Activated CD8-positive, alpha-beta memory T cell treated with anti-CD3 and anti-CD28 coated beads for 24 hours (primary cell): ENCODE results near the gene HSPG2.
"Not testable (repeated sequence)": the region's sequence is repeated elsewhere in the genome, so short reads cannot be mapped to it uniquely, and the experiment has no call there.

Source experiments
- DNase-seq: peaks from one replicate; pipeline ENCODE4 v3.0.0-alpha.2; 2020

Gene HSPG2

DNA sequence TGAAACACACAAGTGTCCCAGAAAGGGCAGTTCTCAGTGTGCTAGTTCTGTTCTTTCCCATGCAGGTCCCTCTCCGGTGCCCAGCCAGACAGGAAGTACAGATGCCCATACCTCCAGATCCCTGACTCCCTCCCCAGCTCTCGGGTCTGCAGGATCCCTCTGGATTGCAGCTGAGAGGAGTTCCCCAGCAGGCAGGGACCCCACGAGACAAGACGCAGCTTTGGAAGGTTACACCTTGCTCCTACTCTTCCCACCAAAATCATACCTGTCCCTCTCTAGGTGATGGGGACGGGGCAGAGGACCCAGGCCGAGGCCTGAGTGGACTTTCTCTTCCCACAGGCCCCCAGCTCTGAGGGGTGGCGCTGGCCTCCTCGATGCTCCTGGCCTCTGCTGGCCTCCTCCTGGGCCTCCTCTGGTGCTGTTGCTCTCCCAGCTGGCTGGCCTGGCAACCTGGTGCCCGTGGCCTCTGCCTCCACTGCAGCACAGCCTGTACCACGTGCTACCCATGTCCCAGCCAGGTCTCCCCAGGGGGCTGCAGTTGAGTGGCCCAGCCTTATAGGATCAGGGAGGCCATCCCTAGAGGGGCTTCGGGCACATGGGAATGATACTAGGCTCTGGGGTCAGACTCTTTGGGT lies 115.6 kb downstream of the HSPG2 start:
- no peak for DNase-seq

GRCh38 chr1:21820597-21821232 lies 116.4 kb downstream of the HSPG2 start:
- no peak for DNase-seq

DNA sequence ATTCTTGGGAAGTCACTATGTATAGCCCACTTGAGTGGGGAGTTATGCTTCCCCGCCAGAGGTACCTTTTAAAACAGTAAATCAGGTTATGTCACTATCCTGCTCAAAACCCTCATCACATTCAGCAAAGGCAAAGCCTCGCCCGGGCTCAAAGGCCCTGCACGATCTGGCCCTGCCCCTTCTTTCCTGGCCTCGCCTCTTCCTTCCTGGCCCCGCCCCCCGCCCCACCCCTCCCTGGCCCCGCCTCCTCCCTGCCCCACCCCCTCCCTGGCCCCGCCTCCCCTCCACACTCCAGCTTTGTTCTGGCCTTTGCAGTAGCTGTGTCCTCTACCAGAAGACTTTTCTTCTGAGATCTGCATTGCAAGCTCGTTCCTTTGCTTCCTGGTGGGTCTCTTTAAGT lies 118.5 kb downstream of the HSPG2 start:
- DNase-seq = peak; percentile 61

GRCh38 chr1:21816602-21817302 lies 120.4 kb downstream of the HSPG2 start:
- DNase-seq = no peak

GRCh38 chr1:21815724-21816321 lies 121.3 kb downstream of the HSPG2 start:
- DNase-seq = no peak

GRCh38 chr1:21814981-21815582 lies 122.0 kb downstream of the HSPG2 start:
- no peak for DNase-seq

DNA sequence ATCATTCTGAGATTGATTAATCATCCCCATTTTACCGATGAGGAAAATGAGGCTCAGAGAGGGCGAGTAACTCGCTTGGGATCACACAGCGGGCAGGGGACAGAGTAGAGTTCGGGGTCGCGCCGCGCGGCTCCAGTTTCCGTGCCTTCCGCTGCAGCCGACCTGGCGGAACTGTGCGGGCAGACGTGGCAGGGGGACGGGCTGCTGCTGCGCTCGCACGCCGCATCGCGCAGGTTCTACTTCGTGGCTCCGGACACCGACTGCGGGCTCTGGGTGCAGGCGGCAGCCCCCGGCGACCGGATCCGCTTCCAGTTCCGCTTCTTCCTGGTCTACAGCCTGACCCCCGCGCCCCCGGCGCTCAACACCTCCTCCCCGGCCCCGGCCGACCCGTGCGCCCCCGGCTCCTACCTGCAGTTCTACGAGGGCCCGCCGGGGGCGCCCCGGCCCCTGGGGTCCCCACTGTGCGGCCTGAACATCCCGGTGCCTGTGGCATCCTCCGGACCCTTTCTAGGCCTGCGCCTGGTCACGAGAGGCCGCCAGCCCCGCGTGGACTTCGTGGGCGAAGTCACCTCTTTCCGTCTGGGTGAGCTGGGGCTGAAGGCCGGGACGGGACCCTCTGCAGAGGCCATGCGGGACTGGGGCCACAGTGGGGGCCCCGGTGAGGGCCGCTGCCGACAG lies 122.7 kb downstream of the HSPG2 start:
- peak; percentile 74 for DNase-seq

- DNase-seq = no peak
Observed at GRCh38 chr1:21813542-21813941, 123.6 kb downstream of the HSPG2 start.

GRCh38 chr1:21811875-21812305 lies 125.2 kb downstream of the HSPG2 start, which contains the start of gene LDLRAD2:
LDLRAD2 (plus strand) TSS chr1:21812265; CDS start chr1:21812452, 187 bp downstream.
- DNase-seq = no peak

DNA sequence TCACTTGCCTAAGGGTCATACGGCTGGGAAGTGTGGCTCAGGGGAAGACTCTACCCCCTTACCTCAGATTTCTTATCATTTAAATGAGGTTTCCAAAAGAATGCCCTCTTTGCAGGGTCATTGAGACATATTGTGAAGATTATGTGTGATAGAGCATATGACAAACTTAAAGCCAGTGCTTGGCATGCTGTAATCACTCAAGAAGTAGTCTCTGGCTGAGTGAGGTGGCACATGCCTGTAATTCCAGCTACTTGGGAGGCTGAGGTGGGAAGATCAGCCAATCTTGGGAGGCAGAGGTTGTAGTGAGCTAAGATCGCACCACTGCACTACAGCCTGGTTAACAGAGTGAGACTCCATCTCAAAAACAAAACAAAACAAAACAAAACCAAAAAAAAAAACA lies 132.6 kb downstream of the HSPG2 start:
- DNase-seq = no peak

- DNase-seq = no peak
Observed at GRCh38 chr1:21801100-21801499, 136.0 kb downstream of the HSPG2 start.

GRCh38 chr1:21799730-21800129 lies 137.4 kb downstream of the HSPG2 start:
- DNase-seq = no peak

DNA sequence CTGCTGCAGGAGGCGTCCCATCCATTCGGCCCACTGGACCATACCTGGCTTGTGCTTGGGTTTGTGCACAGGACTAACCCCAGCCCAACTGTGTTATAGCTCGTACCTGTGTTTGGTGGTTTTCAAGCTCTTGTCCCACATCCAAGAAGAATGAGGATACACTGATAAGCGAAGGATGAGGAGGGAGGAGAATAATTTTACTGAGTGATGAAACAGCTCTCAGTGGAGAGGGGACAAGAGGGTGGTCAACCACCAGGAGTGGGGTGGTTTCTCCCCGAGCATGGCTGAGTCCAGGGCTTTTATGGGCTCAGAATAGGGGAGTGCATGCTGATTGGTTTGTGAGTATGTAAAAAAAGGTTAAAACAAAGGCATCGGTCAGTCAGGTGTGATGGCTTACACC lies 142.0 kb downstream of the HSPG2 start:
- DNase-seq = no peak

DNA sequence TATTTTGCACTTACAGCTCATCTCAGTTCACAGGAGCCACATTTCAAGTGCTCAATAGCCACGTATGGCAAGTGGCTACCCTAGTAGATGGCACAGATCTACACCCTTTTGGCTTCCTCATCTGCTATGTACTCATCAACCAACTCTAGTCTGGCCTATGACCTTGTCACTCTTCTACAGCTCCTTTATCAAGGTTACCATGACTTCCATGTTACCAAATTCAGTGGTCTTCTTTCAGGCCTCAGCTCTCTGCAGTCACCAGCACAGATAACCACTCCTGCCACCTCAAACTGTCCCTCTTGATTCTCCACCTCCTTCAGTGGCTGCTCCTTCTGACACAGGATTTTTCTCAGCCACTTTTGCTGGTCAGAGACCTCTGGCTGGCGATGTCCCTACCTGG lies 142.5 kb downstream of the HSPG2 start:
- DNase-seq = no peak

DNA sequence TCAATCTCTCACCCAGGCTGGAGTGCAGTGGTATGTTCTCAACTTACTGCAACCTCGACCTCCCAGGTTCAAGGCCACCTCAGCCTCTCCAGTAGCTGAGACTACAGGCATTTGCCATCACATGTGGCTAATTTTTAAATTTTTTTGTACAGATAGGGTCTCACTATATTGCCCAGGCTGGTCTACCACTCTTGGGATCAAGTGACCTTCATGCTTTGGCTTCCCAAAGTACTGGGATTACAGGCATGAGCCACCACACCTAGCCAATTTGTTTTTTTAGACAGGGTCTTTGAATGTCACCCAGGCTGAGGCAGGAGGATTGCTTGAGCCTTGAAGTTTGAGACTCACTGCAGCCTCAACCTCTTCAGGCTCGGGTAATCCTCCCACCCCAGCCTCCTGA lies 144.0 kb downstream of the HSPG2 start:
- no peak for DNase-seq

- no peak for DNase-seq
Observed at GRCh38 chr1:21786640-21787039, 150.5 kb downstream of the HSPG2 start.

DNA sequence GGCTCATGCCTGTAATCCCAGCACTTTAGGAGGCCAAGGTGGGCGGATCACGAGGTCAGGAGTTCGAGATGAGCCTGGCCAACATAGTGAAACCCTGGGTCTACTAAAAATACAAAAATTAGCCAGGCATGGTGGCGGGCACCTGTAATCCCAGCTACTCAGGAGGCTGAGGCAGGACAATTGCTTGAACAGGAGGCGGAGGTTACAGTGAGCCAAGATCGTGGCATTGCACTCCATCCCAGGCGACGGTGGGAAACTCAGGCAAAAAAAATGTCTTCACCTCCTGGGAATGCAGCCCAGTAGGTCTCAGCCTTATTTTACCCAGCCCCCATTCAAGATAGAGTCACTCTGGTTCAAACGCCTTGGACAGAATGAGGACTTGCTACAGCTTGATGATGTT lies 151.3 kb downstream of the HSPG2 start:
- DNase-seq = not testable (repeated sequence)

DNA sequence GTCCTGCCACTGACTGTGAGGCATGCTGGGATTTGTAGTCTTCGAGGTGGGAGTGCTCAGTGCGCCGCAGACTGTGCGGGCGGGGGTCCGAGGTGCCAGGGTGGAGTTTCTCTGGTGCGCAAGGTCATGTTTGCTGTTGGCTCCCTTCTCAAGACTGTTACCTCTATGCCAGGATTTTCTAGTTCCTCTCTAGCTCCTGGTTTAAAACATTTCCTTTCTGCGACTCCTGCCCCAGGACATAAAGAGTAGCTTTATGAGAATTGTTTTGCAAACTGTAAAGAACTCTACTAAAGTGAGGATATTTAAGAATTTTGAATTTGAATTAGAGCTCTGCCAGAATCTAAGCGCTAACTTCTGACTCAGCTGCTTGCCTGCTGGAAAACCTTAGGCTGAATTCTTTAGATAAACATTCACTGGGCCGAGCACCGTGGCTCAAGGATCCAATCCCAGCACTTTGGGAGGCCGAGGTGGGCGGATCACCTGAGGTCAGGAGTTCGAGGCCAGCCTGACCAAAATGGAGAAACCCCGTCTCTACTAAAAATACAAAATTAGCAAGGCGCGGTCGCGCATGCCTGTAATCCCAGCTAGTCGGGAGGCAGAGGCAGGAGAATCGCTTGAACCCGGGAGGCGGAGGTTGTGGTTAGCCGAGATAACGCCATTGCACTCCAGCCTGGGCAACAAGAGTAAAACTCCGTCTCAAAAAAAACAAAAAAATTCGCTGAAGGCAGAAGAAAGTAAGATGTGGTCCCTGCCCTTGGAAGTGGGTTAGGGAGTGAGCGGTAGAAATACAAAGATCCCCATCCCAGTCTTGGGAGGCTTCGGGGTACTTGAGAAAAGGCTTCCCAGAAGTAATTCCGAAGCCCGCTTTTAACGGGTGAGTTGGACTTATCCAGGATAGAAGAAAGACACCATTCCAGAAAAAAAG lies 153.2 kb downstream of the HSPG2 start:
- DNase-seq = no peak

GRCh38 chr1:21782868-21783678 lies 154.0 kb downstream of the HSPG2 start, which contains the start of gene USP48:
USP48 (minus strand) TSS chr1:21783149; CDS start chr1:21782957, 192 bp downstream.
- peak; percentile 98 for DNase-seq

DNA sequence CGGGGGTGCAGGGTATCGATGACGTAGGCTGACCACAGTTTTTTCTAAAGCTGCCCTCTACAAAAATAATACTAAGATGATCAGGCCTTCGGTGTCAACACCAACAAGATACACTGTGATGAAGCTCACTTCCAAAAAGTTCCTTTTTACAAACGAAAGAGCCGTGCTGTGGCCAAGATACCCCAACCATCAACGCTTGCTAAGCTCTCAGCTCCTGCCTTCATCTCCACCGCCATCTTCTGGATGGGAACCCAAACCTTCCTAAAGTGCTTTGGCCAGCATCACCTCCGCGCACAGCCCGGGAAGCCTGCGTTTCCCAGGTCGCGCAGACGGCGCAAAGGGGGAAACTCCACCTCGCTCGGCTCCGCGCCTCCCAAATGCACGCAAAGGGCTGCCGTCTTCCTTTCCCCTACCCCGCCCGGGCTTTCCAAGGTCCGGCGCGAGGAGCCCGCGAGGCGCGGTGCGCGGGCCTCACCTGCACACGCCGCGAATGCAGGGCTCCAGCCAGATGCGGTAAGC lies 154.7 kb downstream of the HSPG2 start:
- no peak for DNase-seq
